Endothelial cell of umbilical vein (primary cell): ENCODE data around the gene GOLGA3. TPM values are rescaled to one million over a fixed set of nuclear protein-coding genes. Genes with fewer than 3 reads are reported as not detected.

Experiments used
- BruUV-seq: library from RNA; stranded (reverse); fragments of 400-500 nt; replicated peaks from 2 replicates; lab custom pipeline; 2021; lab: Mats Ljungman, UMichigan
- CTCF ChIA-PET: fragments of 300-600, 350-600 bp; sonication (Branson Sonifier 250); formaldehyde crosslinking; loops from one replicate; lab custom pipeline; 2021; ENCODE audit warnings: antibody characterized with exemption, inconsistent platforms; lab: Charles Lee
- POLR2A ChIA-PET: fragments of 300-600, 350-600 bp; sonication (Branson Sonifier 250); formaldehyde crosslinking; loops from one replicate; lab custom pipeline; 2021; ENCODE audit warnings: antibody characterized with exemption, inconsistent platforms; lab: Charles Lee
- DNase-seq: peaks from one replicate; pipeline ENCODE4 v3.0.0-alpha.2; 2011; ENCODE audit warnings: low read depth, low spot score
- FAIRE-seq: peaks from 2 replicates; lab custom pipeline; 2011; peaks lifted over from hg19 to GRCh38; lab: Jason Lieb, UNC
- H2AFZ ChIP-seq: 2 replicates; pipeline ENCODE4 v1.6.0; 2012; ENCODE audit warnings: low read depth, low read length, control low read depth, inconsistent platforms
- H3K27ac ChIP-seq: 2 replicates; pipeline ENCODE4 v1.5.1; 2011; ENCODE audit warnings: low read depth, mild to moderate bottlenecking, control low read depth, low read length, moderate library complexity; ENCODE audit not compliant: insufficient read depth
- H3K27me3 ChIP-seq, 2 experiments: 2 replicates each; pipeline versions ENCODE4 v1.6.0 to v1.6.1; 2011; ENCODE audit warnings: low read length in 2 of 2, mixed read lengths in 1 of 2; ENCODE audit not compliant: control insufficient read depth in 2 of 2, insufficient read depth in 2 of 2
- H3K36me3 ChIP-seq, 2 experiments: 2 replicates in 1 of 2; 3 replicates in 1 of 2; pipeline ENCODE4 v1.5.1; 2011; ENCODE audit warnings: low read length in 2 of 2, mild to moderate bottlenecking in 1 of 2, moderate library complexity in 1 of 2; ENCODE audit not compliant: control insufficient read depth in 2 of 2, insufficient read depth in 2 of 2; ENCODE audit errors: extremely low read depth in 1 of 2
- H3K4me1 ChIP-seq: 3 replicates; pipeline ENCODE4 v1.5.1; 2011; ENCODE audit warnings: mild to moderate bottlenecking, low read length; ENCODE audit not compliant: control insufficient read depth, insufficient read depth; ENCODE audit errors: extremely low read depth
- H3K4me2 ChIP-seq: 2 replicates; pipeline ENCODE4 v1.6.1; 2011; ENCODE audit warnings: low read length, control low read depth, mixed read lengths; ENCODE audit not compliant: insufficient read depth
- H3K4me3 ChIP-seq, 3 experiments: fragments of 200-600 bp in 1 of 3; sonication (generic), shearing (Covaris generic) in 1 of 3; replicated peaks in 1 of 3; 2 replicates each; pipeline ENCODE4 v1.5.1; 2011 to 2016; ENCODE audit warnings: control low read depth in 3 of 3, low read length in 3 of 3, mild to moderate bottlenecking in 2 of 3, inconsistent platforms in 1 of 3, low read depth in 1 of 3, moderate library complexity in 1 of 3; ENCODE audit not compliant: insufficient read depth in 1 of 3
- H3K79me2 ChIP-seq: 2 replicates; pipeline ENCODE4 v1.6.0; 2012; ENCODE audit warnings: low read length, inconsistent platforms; ENCODE audit not compliant: control insufficient read depth, insufficient read depth
- H3K9ac ChIP-seq: replicated peaks from 2 replicates; pipeline ENCODE3; 2011; ENCODE audit warnings: low read length, control low read depth; ENCODE audit not compliant: insufficient read depth; ENCODE audit errors: extremely low read depth
- H3K9me1 ChIP-seq: replicated peaks from 3 replicates; pipeline ENCODE4 v1.6.0; 2011; ENCODE audit warnings: mild to moderate bottlenecking, low read length; ENCODE audit not compliant: control insufficient read depth, insufficient read depth; ENCODE audit errors: extremely low read depth
- H3K9me3 ChIP-seq: replicated peaks from 2 replicates; pipeline ENCODE4 v1.5.1; 2012; ENCODE audit warnings: low read length, inconsistent platforms; ENCODE audit not compliant: control insufficient read depth, insufficient read depth
- H4K20me1 ChIP-seq: replicated peaks from 2 replicates; pipeline ENCODE3; 2011; ENCODE audit warnings: mild to moderate bottlenecking, low read length; ENCODE audit not compliant: control insufficient read depth, insufficient read depth; ENCODE audit errors: extremely low read depth
- EZH2 ChIP-seq: IDR thresholded peaks from 2 replicates; pipeline ENCODE4 v1.6.1; 2012; ENCODE audit warnings: borderline replicate concordance, low read depth, mild to moderate bottlenecking, moderate library complexity, low read length, inconsistent platforms; ENCODE audit not compliant: severe bottlenecking
- FOS ChIP-seq: IDR thresholded peaks from 2 replicates; pipeline ENCODE4 v1.6.1; 2011; ENCODE audit warnings: mild to moderate bottlenecking, low read length, moderate library complexity, borderline replicate concordance; ENCODE audit not compliant: insufficient read depth
- GATA2 ChIP-seq: IDR thresholded peaks from 2 replicates; pipeline ENCODE4 v1.7.0; 2011; ENCODE audit warnings: low read depth, mild to moderate bottlenecking, moderate library complexity, mixed read lengths, low read length; ENCODE audit not compliant: insufficient read length, insufficient read depth
- MAX ChIP-seq: IDR thresholded peaks from 2 replicates; pipeline ENCODE4 v1.6.1; 2011; ENCODE audit not compliant: insufficient read depth, insufficient read length
- MYC ChIP-seq: IDR thresholded peaks from one replicate; pipeline ENCODE4 v1.6.1; 2011; ENCODE audit warnings: mild to moderate bottlenecking, low read depth, low read length
- POLR2A ChIP-seq: IDR thresholded peaks from 2 replicates; pipeline ENCODE4 v1.6.1; 2012; ENCODE audit warnings: low read depth, mild to moderate bottlenecking, control low read depth, low read length
- POLR2AphosphoS5 ChIP-seq: IDR thresholded peaks from 2 replicates; pipeline ENCODE4 v1.6.1; 2012; ENCODE audit warnings: low read depth, mild to moderate bottlenecking, control low read depth, low read length, moderate library complexity; ENCODE audit not compliant: insufficient read depth
- dilution Hi-C: fragments of 300-500 bp; cut with MboI; formaldehyde crosslinking; loops from one replicate; pipeline ENCODE4 v1.15.0; 2019; ENCODE audit warnings: low sequenced_read_pairs; ENCODE audit not compliant: extremely low pct_ligation_motif_present
- intact Hi-C: fragments of 100-400 bp; cut with micrococcal nuclease; formaldehyde crosslinking; loops from one replicate; pipeline ENCODE4 v1.10.0; 2022
- polyA plus RNA-seq, 4 experiments: library from polyadenylated mRNA; depleted of rRNA in 3 of 4; stranded (reverse) in 3 of 4; unstranded in 1 of 4; fragments of >200 nt; gene quantifications; 2 replicates each; pipeline versions ENCODE4 v1.2.1 to v1.2.3, GENCODE V29; 2011 to 2012; ENCODE audit warnings: missing spikeins in 1 of 4
- small RNA-seq: library from RNA; depleted of rRNA; stranded (forward); fragments of <200 nt; gene quantifications from one replicate; pipeline ENCODE3, GENCODE V24; 2012; ENCODE audit warnings: low replicate concordance, low read depth; ENCODE audit not compliant: insufficient read depth, insufficient read length
- total RNA-seq: library from RNA; stranded (reverse); gene quantifications from 2 replicates; pipeline ENCODE4 v1.2.3, GENCODE V29; 2021
- TF ChIP-seq, protein P1 (sequence below), 2 donors: IDR thresholded peaks; 1 replicate in 1 of 2; 2 replicates in 1 of 2; pipeline ENCODE4 v1.5.1; 2011; ENCODE audit warnings: low read length in 2 of 2, mild to moderate bottlenecking in 2 of 2, moderate library complexity in 2 of 2, control low read depth in 1 of 2, inconsistent platforms in 1 of 2, low read depth in 1 of 2; ENCODE audit not compliant: insufficient read depth in 1 of 2; ENCODE audit errors: extremely low read depth in 1 of 2

GOLGA3 gene
- total and polyA plus RNA-seq, 2 donors (not counting 3 experiments of a cell fraction or from before 2014, with no cell fraction given): 18.4 to 86.0 TPM

DNA sequence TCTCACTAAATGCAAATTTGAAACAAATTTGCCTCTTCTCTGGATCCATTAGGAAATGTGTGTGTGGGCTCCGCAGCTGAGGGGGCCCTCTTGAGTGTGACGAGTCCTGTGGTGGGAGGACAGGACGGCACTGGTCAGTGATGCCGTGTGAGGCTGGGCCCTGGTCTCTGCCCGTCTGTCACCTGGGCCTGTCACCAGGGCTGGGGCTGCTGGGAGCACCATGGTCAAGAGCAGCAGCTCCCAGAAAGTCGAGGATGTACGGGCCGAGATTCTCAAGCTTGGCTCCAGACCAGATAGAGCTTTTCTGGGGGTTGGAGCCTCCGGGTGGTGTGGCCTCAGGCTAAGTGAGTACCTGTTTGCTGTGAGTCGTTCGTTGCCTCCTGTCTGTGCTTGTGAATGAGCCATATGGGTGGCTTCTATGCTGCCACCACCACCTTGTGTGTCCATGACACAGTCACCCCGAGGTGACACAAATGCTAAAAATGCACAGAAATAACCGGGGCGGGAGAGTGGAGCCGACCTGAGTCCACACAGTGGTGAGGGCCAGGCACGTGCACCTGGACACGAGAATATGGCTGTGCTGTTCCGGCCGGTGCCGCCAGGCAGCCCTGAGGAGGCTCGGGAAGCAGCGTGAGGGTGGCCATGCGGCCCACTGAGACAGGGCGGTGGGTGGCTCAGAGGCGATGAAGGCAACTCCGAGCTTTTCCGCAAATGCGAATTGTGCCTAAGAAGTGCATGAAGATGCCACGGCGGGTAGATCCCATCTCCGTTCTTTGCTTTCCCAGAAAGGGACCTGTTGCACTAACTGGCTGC, 109.3 kb downstream of the GOLGA3 start:
- Histone ChIP-seq H3K36me3 (peaks cover 10 to 51% of the 10 kb centered on the region in 2 experiments), H2AFZ (no peak overlapping the region), H3K27me3 (no peaks in the 10 kb centered on the region), H3K4me1 (no peaks in the 10 kb centered on the region), H3K4me3 (no peak overlapping the region), H3K9me1 (no peaks in the 10 kb centered on the region), H3K79me2 (peaks cover 5% of the 10 kb centered on the region), H4K20me1 (no peaks in the 10 kb centered on the region), H3K27ac (no peak overlapping the region), H3K9me3 (no peaks in the 10 kb centered on the region), H3K9ac (no peak overlapping the region), H3K4me2 (no peak overlapping the region)
- no peak for DNase-seq
- ChIA-PET POLR2A (no interaction called here), CTCF (no interaction called here)
- dilution Hi-C loops: no loop called here
- FAIRE-seq: no peak
- BruUV-seq: no TSS peak
- intact Hi-C loops: no loop called here
- TF ChIP-seq POLR2A (no peak), GATA2 (no peak), MAX (no peak), POLR2AphosphoS5 (no peak), MYC (no peak), EZH2 (no peak), FOS (no peak)
- TF ChIP-seq, protein P1, sequence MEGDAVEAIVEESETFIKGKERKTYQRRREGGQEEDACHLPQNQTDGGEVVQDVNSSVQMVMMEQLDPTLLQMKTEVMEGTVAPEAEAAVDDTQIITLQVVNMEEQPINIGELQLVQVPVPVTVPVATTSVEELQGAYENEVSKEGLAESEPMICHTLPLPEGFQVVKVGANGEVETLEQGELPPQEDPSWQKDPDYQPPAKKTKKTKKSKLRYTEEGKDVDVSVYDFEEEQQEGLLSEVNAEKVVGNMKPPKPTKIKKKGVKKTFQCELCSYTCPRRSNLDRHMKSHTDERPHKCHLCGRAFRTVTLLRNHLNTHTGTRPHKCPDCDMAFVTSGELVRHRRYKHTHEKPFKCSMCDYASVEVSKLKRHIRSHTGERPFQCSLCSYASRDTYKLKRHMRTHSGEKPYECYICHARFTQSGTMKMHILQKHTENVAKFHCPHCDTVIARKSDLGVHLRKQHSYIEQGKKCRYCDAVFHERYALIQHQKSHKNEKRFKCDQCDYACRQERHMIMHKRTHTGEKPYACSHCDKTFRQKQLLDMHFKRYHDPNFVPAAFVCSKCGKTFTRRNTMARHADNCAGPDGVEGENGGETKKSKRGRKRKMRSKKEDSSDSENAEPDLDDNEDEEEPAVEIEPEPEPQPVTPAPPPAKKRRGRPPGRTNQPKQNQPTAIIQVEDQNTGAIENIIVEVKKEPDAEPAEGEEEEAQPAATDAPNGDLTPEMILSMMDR (IDR thresholded peaks at IDR 0.05; ENCODE audit: extremely low read depth in 1 of 2, insufficient read depth in 1 of 2, low read depth in 1 of 2, low read length in 2 of 2): no peak

Small RNA genes lying within 50 kb of the gene (small RNA-seq; reads per million reads assigned to genes)
- gene RNA5SP379: not detected

Other genes starting within 250 kb of the GOLGA3 start
- 1.2 TPM in 1 of 2 replicates, not detected in the other for gene LRCOL1, start 218.3 kb downstream of the GOLGA3 start, total RNA-seq
- gene LRCOL1, start 218.3 kb downstream of the GOLGA3 start, polyA plus RNA-seq: 1.1 and 1.5 TPM in 2 replicates
- gene P2RX2, start 210.1 kb downstream of the GOLGA3 start, total RNA-seq: not detected in 2 replicates
- gene P2RX2, start 210.1 kb downstream of the GOLGA3 start, polyA plus RNA-seq: not detected in 2 replicates
- 73.7 and 82.7 TPM in 2 replicates for gene POLE, start 141.5 kb downstream of the GOLGA3 start, total RNA-seq
- 22.9 and 27.5 TPM in 2 replicates for gene POLE, start 141.5 kb downstream of the GOLGA3 start, polyA plus RNA-seq
- gene PXMP2, start 141.3 kb downstream of the GOLGA3 start, total RNA-seq: 21.1 and 24.0 TPM in 2 replicates
- 31.5 and 32.8 TPM in 2 replicates for gene PXMP2, start 141.3 kb downstream of the GOLGA3 start, polyA plus RNA-seq
- gene PGAM5, start 118.0 kb downstream of the GOLGA3 start, total RNA-seq: 45.7 and 52.8 TPM in 2 replicates
- gene PGAM5, start 118.0 kb downstream of the GOLGA3 start, polyA plus RNA-seq: 23.1 and 34.1 TPM in 2 replicates
- gene ANKLE2, start 67.0 kb downstream of the GOLGA3 start, total RNA-seq: 96.2 and 112 TPM in 2 replicates
- 72.9 and 75.8 TPM in 2 replicates for gene ANKLE2, start 67.0 kb downstream of the GOLGA3 start, polyA plus RNA-seq
- 64.7 and 66.5 TPM in 2 replicates for gene CHFR, start 58.7 kb upstream of the GOLGA3 start, total RNA-seq
- gene CHFR, start 58.7 kb upstream of the GOLGA3 start, polyA plus RNA-seq: 45.4 and 57.0 TPM in 2 replicates
- gene ZNF605, start 127.4 kb upstream of the GOLGA3 start, total RNA-seq: 11.0 and 11.3 TPM in 2 replicates
- 2.4 TPM in 2 replicates for gene ZNF605, start 127.4 kb upstream of the GOLGA3 start, polyA plus RNA-seq
- gene ZNF26, start 157.5 kb upstream of the GOLGA3 start, total RNA-seq: 9.7 and 11.1 TPM in 2 replicates
- 5.9 and 7.1 TPM in 2 replicates for gene ZNF26, start 157.5 kb upstream of the GOLGA3 start, polyA plus RNA-seq
- 26.0 TPM in 2 replicates for gene ZNF84, start 208.6 kb upstream of the GOLGA3 start, total RNA-seq
- 8.8 and 9.0 TPM in 2 replicates for gene ZNF84, start 208.6 kb upstream of the GOLGA3 start, polyA plus RNA-seq